HG03097 (cell line): Measurements from ENCODE around the gene USH2A.

Experiments
- ATAC-seq: cut with Tn5 transposase; IDR thresholded peaks from one replicate; pipeline ENCODE4 v1.9.1; 2021; ENCODE audit not compliant: unreplicated experiment, low FRiP score

The USH2A gene

DNA sequence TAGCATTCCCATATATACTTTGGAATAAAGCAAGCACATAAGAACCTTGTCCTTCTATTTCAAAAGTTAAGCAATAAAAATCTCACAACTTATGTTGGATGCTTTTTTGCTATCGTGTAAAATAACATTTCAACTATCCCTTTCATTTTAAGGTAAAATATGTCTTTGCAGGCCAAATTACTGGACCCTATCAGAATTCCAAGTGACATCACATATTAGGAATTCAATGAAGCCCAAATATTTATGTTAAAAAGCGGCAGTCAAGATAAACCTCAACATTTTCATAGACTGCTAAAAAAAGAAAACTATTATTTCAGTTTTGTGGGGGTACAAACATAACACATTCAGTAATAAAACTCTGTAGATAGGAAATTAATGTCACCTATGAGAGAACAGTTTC is 604.1 kb downstream of the USH2A start:
- no peak for ATAC-seq

DNA sequence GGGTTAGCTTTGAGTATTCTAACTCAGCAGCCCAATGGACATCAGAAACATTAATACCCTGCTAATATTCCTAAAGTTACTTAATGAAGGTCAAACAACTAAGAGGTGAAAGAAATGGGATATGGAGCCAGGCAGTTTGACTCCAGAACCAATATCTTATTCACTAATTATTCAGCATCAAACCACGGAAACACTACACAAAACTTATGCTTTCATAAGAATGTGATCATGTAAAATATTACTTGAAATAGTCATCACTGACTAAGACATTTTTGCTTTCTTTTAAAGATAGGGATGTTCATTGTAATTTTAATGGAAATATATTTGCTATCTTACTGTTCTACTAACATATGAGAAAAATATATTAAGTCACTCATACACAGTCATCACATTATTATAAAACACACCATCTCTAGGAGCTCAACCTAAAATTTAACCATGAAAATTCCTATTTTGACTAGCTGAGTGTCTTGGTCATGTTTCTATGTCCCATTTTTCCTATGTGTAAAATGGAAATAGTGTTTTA is 615.3 kb downstream of the USH2A start:
- no peak for ATAC-seq

DNA sequence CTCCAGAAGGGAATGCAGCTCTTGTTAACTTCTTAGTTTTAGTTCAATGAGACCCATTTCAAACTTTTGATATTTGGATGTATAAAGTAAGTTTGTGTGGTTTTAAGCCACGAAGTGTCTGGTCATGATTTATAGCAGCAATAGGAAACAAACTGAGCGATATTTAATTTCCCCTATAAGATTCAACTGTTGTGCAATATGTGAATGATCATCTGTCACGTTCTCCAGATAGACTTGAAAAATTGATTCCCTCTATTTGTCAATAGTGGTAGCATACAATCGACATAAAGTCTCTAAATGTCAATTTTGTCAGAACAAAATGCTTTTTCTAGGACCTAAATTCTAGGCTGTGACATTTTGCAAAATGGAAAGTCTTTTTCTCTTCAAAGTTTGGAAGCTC is 616.0 kb downstream of the USH2A start:
- ATAC-seq = no peak

DNA sequence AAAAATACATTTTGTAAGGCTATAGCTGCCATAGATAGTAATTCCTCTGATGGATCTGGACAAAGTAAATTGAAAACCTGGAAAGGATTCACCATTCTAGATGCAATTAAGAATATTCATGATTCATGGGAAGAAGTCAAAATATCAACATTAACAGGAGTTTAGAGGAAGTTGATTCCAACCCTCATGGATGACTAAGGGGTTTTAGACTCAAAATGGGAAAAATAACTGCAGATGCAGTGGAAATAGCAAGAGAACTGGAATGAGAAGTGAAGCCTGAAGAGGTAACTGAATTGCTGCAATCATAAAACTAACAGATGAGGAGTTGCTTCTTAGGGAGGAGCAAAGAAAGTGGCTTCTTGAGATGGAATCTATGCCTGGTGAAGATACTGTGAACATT is 625.4 kb downstream of the USH2A start:
- ATAC-seq = no peak

DNA sequence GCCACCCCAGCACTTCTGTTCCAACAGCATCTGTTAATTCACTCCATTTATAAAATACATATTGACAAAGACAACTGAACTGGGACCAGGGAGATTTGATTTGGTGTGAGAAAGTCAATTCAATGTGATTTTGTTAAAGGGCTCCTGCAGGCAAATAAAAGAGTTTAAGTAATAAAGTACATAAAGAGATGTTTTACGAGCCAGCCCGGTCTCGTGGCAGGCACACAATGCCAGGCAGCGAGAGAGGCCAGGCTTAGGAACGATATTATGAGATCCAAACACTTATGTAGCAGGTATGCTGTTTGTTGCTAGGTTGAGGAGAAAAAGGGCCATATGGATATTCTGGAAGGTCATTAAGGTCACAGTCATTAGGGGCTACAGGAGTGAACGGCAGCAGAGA is 629.1 kb downstream of the USH2A start:
- ATAC-seq = no peak

DNA sequence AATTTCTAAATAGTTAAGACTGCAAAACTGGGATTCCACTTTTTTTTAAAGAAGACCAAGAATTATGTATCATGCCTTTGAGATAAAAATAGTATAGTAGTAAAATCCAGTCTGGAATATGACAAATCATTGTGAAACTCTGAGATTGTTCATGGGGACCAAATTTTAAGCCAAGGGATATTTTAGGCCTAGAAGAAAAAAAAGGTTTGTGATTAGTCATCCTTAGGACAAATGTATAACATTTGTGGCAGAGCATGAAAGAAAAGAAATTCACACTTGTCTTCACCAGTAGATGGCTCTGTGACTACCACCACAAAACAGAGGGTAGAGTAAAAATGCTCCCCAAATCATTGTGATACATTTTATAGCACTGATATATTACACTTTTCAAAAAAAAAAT is 630.1 kb downstream of the USH2A start:
- ATAC-seq = no peak

DNA sequence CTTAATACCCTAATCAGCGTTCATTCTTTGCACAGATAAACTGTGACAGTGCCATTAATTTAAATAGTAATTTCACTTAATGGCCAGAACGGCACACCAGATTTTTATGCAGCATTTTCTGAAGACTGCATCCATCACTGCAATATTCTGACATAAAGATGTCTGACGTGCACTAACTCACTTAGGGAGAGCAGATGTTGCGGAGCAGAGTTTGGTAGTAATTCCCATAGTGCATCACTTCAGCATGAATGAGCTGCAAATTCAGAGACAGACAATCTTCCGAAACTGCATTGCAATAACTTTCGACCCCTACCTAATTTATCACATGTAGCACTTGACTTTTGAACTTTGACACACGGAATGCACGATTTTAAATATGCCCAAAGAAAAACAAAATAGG is 630.8 kb downstream of the USH2A start:
- no peak for ATAC-seq

DNA sequence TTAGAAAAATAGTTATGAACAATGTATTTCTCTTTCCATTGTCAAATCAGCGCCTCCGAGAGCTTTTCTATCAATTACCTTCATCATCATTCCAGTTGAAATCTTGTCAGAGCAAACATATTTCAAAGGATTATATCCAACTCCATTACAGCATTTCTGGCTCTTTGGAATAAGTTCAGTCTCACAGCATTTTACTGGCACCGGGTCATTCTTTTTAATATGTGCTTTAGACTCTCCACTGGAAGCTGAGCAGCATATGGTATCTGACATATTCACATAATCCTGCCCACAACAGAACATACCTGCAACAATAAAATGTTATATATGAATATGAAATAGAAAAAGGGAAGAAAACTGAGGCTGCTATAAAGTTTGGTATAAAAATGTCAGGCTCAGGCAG is 633.3 kb downstream of the USH2A start:
- ATAC-seq = no peak

DNA sequence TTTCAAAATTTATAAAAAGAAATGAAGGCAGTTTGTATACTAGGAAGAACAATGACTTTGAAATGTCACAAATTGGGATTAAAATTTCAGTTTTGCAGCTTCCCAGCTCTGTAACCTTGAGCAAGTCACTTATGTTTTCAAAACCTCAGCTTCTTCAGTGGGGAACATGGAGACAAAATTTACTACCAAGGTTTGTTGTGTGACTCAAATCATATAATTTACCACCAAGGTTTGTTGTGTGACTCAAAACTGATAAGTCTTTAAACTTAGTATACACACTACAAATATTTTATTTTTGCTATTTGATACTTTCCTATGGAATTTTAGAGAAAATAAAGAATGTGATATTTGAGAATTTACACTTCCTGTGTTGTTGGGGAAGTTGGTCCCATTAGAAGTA is 636.3 kb downstream of the USH2A start:
- ATAC-seq = no peak

DNA sequence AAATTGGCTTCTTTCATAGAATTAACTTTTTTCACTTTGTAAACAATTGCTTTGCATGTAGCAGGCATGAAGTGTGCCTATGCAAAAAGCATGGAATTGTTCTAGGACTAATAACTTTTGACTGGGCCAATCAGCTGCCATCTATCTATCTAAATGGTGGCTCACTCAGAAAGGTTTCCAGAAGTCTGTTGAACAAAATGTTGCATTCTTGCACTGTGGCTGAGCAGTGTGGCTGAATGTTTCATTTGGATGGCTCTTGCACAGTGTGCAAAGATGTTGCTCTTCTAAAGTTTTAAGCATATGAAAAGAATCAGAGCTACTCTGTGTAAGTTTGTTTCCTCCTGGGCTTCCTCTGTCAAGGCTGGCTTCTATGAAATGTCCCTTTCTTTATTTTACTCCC is 642.6 kb downstream of the USH2A start:
- ATAC-seq = no peak

DNA sequence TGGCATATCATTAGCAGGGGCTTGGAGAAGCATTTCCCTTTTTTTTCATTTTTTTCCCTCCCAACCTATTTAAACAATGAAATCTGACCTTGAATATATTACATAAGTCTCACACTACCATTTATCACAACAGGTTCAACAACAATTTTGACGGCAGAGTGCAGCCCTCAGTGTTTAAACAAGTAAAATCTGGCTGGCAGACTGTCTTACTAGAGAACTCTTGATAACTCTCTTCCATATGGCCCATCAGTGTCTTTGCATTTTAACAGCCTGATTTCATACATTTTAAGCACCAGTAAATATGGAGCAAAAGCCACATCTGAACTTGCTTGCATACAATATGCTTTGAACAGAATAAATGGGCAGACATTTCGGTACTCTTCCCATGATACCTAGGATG is 643.1 kb downstream of the USH2A start:
- ATAC-seq = no peak

DNA sequence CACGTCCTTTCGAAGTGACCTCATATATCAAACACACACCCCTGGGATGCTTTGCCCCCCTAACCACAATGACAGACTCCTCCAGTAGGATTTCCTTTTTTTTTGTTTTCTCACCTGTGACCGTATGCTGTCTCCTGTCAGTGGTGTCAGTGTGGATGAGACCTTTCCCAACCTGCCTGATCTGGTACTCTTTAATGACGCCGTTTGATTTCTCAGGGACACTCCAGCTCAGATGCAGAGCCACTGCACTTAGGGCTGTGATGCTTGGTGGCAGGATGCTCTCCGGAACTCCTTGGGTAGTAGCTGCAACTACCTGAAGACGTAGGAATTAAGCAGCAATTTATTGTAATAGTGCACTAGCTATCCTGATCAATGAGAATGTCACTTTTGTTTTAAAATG is 643.5 kb downstream of the USH2A start:
- no peak for ATAC-seq

DNA sequence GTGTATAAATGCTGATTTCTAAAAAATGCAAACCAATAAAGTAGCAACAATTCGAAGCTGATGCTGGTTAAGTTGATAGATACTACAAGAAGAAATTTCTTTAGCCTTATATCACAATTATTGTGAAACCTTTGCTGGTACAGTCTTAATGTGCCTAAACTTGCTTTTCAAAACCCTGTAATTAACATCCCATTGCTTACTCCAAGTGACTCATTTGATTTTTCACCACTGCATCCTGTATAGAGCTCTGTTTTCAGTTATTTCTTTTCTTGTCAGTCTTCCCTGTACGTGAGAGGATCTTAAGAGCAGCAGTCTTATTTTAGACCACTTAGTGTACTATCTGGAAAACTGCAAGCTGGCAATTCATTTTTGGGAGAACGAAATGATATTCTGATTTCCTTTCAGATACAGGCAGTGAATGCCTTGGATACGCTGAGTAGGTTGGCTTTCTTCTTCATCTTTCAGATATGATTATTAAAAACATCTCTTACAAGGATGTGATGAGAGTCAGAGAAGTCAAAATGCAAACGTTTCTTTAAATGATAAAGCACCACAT is 645.8 kb downstream of the USH2A start:
- ATAC-seq = no peak

DNA sequence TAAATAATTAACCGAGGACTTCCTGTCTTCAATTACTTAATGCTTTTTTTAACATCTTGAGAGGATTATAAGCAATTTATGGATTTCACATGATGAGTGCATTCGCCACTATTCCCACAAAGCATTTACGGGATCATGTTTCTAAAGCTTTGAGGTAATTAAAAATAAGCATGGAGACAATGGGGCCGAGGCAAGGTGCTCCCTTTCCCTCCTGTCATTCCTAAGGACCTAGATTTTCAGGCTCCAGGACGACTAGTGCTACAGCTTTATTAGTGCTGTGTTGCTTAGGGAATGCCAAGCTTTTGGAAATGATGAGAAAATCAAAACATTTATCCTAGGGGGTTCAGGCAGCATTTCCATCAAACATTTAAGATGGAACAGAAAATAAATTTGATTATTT is 646.9 kb downstream of the USH2A start:
- ATAC-seq = no peak

DNA sequence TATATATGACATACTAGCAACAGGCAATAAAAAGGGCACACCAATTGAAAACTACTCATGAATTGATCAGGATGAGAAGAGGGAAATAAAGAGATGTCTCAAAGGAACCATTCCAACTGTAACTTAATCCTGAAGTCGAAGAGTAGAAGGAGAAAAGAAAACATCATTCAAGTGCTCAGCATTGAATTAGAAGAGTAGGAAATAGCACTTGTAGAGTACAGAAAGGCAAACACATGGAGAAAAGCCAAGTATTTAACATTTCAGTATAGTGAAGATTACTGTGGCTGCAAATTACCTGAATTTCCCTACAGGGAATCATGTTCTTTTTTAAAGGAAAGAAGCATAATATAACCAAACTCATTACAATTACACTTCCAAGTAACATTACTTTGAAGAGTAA is 651.1 kb downstream of the USH2A start:
- no peak for ATAC-seq

DNA sequence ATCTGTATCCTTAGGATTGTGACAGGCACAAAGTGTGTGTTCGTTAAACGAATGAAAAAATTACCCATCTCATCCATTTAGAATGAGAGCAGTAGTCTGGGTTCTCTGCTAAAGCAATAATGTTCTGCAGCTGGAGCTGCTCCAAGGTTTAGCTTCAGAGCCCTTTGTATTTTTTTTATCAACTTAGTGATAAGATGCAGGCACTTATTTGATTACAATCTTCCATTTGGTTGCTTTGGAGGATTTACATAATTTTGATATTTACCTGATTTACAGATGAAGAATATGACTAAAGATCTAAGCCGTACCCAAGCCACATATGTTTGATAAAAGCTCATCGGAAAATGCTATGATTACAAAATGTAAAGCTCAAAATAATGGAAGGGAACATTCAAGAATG is 654.9 kb downstream of the USH2A start:
- no peak for ATAC-seq

DNA sequence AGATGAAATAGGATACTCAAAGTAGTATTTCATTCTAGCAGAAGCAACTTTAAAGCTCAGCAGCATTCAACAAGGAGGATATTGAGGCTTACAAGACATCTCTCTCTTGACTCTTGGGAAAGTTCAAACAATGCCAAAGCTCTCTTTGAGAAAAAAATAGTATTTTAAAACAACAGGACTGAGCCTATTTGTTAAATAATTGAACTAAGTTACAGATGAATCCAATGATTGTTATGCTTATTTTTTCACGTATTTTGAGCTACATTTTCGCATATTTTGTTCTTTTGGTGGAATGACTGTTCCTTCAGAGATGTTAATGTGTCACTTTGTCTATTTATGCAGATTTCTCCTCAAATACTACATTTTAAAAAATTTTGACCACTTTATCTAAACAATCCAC is 655.5 kb downstream of the USH2A start:
- no peak for ATAC-seq

DNA sequence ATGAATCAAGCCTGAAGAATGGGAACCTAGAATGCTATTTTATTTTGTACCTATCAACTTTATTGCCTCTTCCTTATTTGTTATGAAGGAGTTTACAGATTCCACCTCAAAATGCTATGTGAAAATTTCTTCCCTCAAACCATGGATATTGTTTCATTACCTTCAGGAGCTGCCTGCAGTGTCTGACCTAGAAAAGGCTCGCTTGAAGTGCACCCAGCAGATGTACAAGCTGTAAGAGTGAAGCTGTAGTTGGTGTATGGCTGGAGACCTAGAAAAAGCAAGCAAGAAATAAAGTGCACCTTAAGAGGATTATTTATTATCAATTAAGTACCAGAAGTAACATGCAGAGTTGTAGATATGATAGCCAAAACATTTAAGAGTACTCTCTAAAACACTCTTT is 656.7 kb downstream of the USH2A start:
- ATAC-seq = no peak

DNA sequence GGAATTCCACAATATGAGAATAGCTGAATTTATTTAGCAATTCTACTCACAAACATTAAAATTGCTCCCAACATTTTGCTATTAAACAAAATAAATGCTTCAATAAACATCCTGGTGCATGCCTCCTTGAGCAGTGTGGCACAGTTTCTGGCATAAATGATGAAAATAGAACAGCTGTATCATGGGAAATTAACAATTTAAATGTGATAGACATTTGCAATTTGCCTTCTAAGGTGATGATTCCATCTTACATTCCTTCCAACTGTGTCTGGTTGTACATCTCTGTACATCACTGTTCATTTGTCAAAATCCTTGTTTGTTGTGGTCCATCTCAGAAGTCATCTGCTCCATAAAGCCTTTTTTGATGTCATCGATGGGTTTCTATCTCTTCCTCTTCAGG is 657.4 kb downstream of the USH2A start:
- ATAC-seq = no peak

DNA sequence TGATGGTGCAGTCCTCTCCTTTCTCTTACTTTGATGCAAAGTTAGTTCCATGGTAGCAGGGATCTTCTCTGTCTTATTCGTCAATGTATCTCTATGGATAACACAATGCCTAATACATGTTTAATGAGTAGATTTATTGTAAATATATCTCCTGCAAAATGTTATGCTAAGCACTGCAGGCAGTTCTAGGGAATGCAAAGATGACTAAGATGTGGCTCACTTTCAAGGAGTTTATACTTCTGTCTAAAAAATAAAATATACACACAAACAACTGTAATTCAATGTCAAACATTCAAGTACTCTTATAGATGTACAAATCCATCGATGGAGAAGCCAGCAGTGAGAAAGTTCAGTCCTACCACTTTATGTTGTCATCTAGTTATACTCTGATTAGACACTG is 661.8 kb downstream of the USH2A start:
- ATAC-seq = no peak

DNA sequence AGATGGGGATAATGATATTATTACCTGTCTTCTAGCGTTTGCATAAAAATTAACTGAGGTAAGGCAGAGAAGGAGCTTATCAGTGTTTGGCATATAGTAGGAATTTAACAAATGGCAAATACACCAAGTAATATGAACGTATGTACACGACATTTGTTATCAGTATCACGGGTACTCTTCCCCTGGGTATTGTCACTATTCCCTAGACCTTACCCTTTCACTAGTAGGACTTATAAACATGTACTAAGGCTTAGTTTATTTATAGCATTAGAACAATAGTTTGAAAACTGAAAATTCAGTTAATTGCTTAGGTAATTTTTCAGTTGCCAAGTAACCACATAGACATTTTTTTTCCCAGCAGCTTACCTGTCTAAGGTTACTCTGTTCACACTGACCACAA is 669.1 kb downstream of the USH2A start:
- ATAC-seq = no peak

DNA sequence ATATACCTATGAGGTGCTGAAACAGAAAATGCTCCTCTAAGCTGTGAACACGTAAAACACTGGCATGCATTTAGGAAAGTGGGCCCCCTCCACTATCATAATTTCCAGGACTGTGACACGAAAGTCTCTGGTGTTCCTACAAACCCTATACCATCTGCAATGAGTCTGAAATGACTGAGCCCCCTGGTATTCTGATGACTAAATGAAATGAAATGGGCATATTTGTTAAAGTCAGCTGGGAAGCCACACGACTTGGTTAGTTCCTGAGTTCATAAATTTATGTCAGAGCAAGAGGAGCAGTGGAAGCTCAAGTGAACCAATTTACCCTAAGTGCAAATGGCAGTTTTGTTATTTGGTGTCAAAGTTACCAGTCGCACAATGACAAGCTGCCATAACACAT is 673.8 kb downstream of the USH2A start:
- no peak for ATAC-seq

DNA sequence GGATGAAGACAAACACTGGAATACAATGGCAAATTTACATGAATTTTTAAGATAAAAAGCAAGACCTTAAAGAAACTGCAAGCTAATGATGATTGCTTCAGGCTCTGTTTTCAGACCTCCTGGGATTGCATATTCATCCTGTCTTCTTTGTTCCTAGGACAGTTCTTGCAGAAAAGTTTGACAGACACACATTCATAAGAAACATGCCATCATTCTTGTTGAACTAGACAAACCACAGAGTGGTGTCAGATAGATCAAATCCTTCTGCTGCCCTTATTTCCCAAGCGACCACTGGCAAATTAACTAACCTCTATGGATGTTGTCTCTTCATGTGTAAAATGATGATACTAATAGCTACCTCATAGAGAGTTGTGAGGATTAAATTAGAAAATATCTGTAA is 674.8 kb downstream of the USH2A start:
- no peak for ATAC-seq
